Right atrium auricular region (tissue), 2 donors: ENCODE results near the gene ARHGEF3. TPM values are rescaled to one million over a fixed set of nuclear protein-coding genes. Genes with fewer than 3 reads are reported as not detected.
"Not testable (repeated sequence)": the region's sequence is repeated elsewhere in the genome, so short reads cannot be mapped to it uniquely, and the experiment has no call there.

Experiments used
- DNase-seq: peaks from one replicate; pipeline ENCODE4 v3.0.0-alpha.2; 2019; ENCODE audit warnings: low spot score
- H3K27ac ChIP-seq, 2 donors: fragments of 200-600 bp; sonication (generic); 1 replicate in 1 of 2; 2 replicates in 1 of 2; pipeline ENCODE4 v1.5.1; 2016 to 2019
- H3K27me3 ChIP-seq, 2 donors: fragments of 200-600 bp; sonication (generic); one replicate each; pipeline versions ENCODE4 v1.5.1 to v1.6.0; 2017 to 2019
- H3K36me3 ChIP-seq: fragments of 200-600 bp; sonication (generic); one replicate; pipeline ENCODE4 v1.5.1; 2016
- H3K4me1 ChIP-seq, 2 donors: fragments of 200-600 bp; sonication (generic); one replicate each; pipeline versions ENCODE4 v1.5.1 to v1.6.0; 2017 to 2019
- H3K4me3 ChIP-seq, 2 donors: fragments of 200-600 bp; sonication (generic); 1 replicate in 1 of 2; 2 replicates in 1 of 2; pipeline ENCODE4 v1.5.1; 2017 to 2019; ENCODE audit warnings: mild to moderate bottlenecking in 1 of 2, moderate library complexity in 1 of 2
- H3K9me3 ChIP-seq, 2 donors: fragments of 200-600 bp; sonication (generic); one replicate each; pipeline ENCODE4 v1.5.1; 2019
- CTCF ChIP-seq, 2 donors: fragments of 200-600 bp; sonication (generic); IDR thresholded peaks; one replicate each; pipeline ENCODE4 v1.5.1; 2019; ENCODE audit warnings: antibody characterized with exemption in 2 of 2
- total RNA-seq, 2 donors: library from RNA; depleted of rRNA; stranded (reverse); fragments of >200 nt; gene quantifications; one replicate each; pipeline ENCODE4 v1.1.0, GENCODE V29; 2016

Gene ARHGEF3
- total RNA-seq, 2 donors from 2014 or later = 16.1 to 21.7 TPM

- no peak overlapping the region for H3K27ac ChIP-seq
These were observed 76.6 kb downstream of the ARHGEF3 start for GRCh38 chr3:56725175-56725574.

GRCh38 chr3:56724676-56725075 lies 77.1 kb downstream of the ARHGEF3 start:
- no peak for DNase-seq
- Histone ChIP-seq H3K4me1 (no peaks in the 10 kb centered on the region), H3K36me3 (peaks cover 31% of the 10 kb centered on the region), H3K27me3 (no peaks in the 10 kb centered on the region), H3K9me3 (no peaks in the 10 kb centered on the region), H3K27ac (no peak overlapping the region), H3K4me3 (no peak overlapping the region)
- TF ChIP-seq CTCF (IDR thresholded peaks at IDR 0.05) = no peak

More at GRCh38 chr3:56725175-56725574, 76.6 kb downstream of the ARHGEF3 start:
- H3K4me3 ChIP-seq = no peak overlapping the region
- DNase-seq = no peak
- H3K4me1 ChIP-seq = no peaks in the 10 kb centered on the region
- H3K9me3 ChIP-seq = no peaks in the 10 kb centered on the region
- peaks cover 36% of the 10 kb centered on the region for H3K36me3 ChIP-seq
- no peak for TF ChIP-seq CTCF (IDR thresholded peaks at IDR 0.05)
- H3K27me3 ChIP-seq = no peaks in the 10 kb centered on the region

- Histone ChIP-seq H3K27ac (no peak overlapping the region), H3K4me3 (no peak overlapping the region), H3K27me3 (no peaks in the 10 kb centered on the region), H3K36me3 (no peaks in the 10 kb centered on the region), H3K9me3 (peaks cover 0 to 3% of the 10 kb centered on the region in 2 donors), H3K4me1 (no peaks in the 10 kb centered on the region)
- TF ChIP-seq CTCF (IDR thresholded peaks at IDR 0.05) = no peak
- no peak for DNase-seq
These were observed 80.9 kb downstream of the ARHGEF3 start for GRCh38 chr3:56720849-56721248.

- not testable (repeated sequence) for H3K36me3 ChIP-seq, DNase-seq, H3K4me3 ChIP-seq
These were observed 82.9 kb downstream of the ARHGEF3 start for GRCh38 chr3:56718809-56719208.

GRCh38 chr3:56711344-56711743 lies 90.4 kb downstream of the ARHGEF3 start:
- Histone ChIP-seq H3K27ac (no peak overlapping the region), H3K27me3 (no peaks in the 10 kb centered on the region), H3K4me3 (no peak overlapping the region), H3K4me1 (no peaks in the 10 kb centered on the region), H3K9me3 (peaks cover 0 to 16% of the 10 kb centered on the region in 2 donors), H3K36me3 (no peaks in the 10 kb centered on the region)
- TF ChIP-seq CTCF (IDR thresholded peaks at IDR 0.05) = no peak
- DNase-seq = no peak

More at GRCh38 chr3:56718809-56719208, 82.9 kb downstream of the ARHGEF3 start:
- not testable (repeated sequence) for H3K27ac ChIP-seq, H3K27me3 ChIP-seq, H3K4me1 ChIP-seq
- peaks cover 0 to 11% of the 10 kb centered on the region in 2 donors for H3K9me3 ChIP-seq

- not testable (repeated sequence) for H3K9me3 ChIP-seq, DNase-seq, H3K4me3 ChIP-seq, H3K36me3 ChIP-seq, H3K27ac ChIP-seq, H3K4me1 ChIP-seq, H3K27me3 ChIP-seq
These were observed 94.3 kb downstream of the ARHGEF3 start for GRCh38 chr3:56707412-56707811.

GRCh38 chr3:56706629-56707028 lies 95.1 kb downstream of the ARHGEF3 start:
- H3K4me1 ChIP-seq = no peaks in the 10 kb centered on the region

More at GRCh38 chr3:56706629-56707028, 95.1 kb downstream of the ARHGEF3 start:
- TF ChIP-seq CTCF (IDR thresholded peaks at IDR 0.05) = no peak
- Histone ChIP-seq H3K4me3 (no peak overlapping the region), H3K27ac (no peak overlapping the region), H3K9me3 (peaks cover 0 to 7% of the 10 kb centered on the region in 2 donors), H3K36me3 (no peaks in the 10 kb centered on the region), H3K27me3 (no peaks in the 10 kb centered on the region)
- no peak for DNase-seq
